Measurements from ENCODE around the gene ATXN7L1. TPM values are rescaled to one million over a fixed set of nuclear protein-coding genes. Genes with fewer than 3 reads are reported as not detected.

The ATXN7L1 gene
- total and polyA plus RNA-seq, 2 of the 8 experiments (the other 6 are each of a cell fraction or from before 2014, with no cell fraction given), result 14.3 to 34.0 TPM

- TF ChIP-seq MAFK (IDR thresholded peaks at IDR 0.05; ENCODE audit: low read depth, low read length) (no peak), SIN3A (conservative IDR thresholded peaks at IDR 0.05 in 1 of 2, IDR thresholded peaks at IDR 0.05 in 1 of 2; ENCODE audit: low read depth in 1 of 2, low read length in 2 of 2) (0 out of 4 replicates have a peak, but pooled peaks have one; percentile 25 to 41), SP2 (IDR thresholded peaks at IDR 0.05; ENCODE audit: low read length) (no peak), BACH1 (IDR thresholded peaks at IDR 0.05; ENCODE audit: low read length) (no peak), POU5F1 (IDR thresholded peaks at IDR 0.05; ENCODE audit: low read depth, low read length) (no peak), ATF3 (IDR thresholded peaks at IDR 0.05; ENCODE audit: insufficient read depth, low read depth, low read length) (no peak), RNF2 (IDR thresholded peaks at IDR 0.05; ENCODE audit: borderline replicate concordance, low read depth, low read length, missing control alignments, poor library complexity, severe bottlenecking) (no peak), RXRA (IDR thresholded peaks at IDR 0.05; ENCODE audit: insufficient read depth, low read depth, low read length) (no peak), TBP (IDR thresholded peaks at IDR 0.05; ENCODE audit: low read depth, low read length) (no peak), GABPA (IDR thresholded peaks at IDR 0.05; ENCODE audit: borderline replicate concordance, insufficient read depth, low read length) (no peak), POLR2A (IDR thresholded peaks at IDR 0.05; ENCODE audit: control extremely low read depth in 1 of 2, low read depth in 2 of 2, low read length in 2 of 2) (peak in 1 of 2 experiments; percentile 46; a peak in 1 of 3 replicates), RAD21 (IDR thresholded peaks at IDR 0.05 in 1 of 2, conservative IDR thresholded peaks at IDR 0.05 in 1 of 2; ENCODE audit: low read depth in 2 of 2, low read length in 2 of 2) (no peak), RBBP5 (IDR thresholded peaks at IDR 0.05; ENCODE audit: borderline replicate concordance, low read depth, low read length) (no peak), KDM4A (IDR thresholded peaks at IDR 0.05; ENCODE audit: low read depth, low read length, severe bottlenecking) (no peak), TCF12 (IDR thresholded peaks at IDR 0.05; ENCODE audit: low read depth, low read length) (no peak), JUN (IDR thresholded peaks at IDR 0.05; ENCODE audit: low read depth, low read length) (no peak), SAP30 (IDR thresholded peaks at IDR 0.05; ENCODE audit: insufficient read depth, insufficient replicate concordance, low read length) (no peak)
- TF ChIP-seq, protein P1, sequence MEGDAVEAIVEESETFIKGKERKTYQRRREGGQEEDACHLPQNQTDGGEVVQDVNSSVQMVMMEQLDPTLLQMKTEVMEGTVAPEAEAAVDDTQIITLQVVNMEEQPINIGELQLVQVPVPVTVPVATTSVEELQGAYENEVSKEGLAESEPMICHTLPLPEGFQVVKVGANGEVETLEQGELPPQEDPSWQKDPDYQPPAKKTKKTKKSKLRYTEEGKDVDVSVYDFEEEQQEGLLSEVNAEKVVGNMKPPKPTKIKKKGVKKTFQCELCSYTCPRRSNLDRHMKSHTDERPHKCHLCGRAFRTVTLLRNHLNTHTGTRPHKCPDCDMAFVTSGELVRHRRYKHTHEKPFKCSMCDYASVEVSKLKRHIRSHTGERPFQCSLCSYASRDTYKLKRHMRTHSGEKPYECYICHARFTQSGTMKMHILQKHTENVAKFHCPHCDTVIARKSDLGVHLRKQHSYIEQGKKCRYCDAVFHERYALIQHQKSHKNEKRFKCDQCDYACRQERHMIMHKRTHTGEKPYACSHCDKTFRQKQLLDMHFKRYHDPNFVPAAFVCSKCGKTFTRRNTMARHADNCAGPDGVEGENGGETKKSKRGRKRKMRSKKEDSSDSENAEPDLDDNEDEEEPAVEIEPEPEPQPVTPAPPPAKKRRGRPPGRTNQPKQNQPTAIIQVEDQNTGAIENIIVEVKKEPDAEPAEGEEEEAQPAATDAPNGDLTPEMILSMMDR (IDR thresholded peaks at IDR 0.05; ENCODE audit: control extremely low read depth in 1 of 3, insufficient read depth in 1 of 3, low read depth in 1 of 3, low read length in 3 of 3), result no peak
Observed at GRCh38 chr7:105905209-105905909, 29.0 kb upstream of the ATXN7L1 start (continued).

All from H1 (cell line).